GM18867 (cell line): ENCODE results near the gene IL15.
"Not testable (repeated sequence)": the region's sequence is repeated elsewhere in the genome, so short reads cannot be mapped to it uniquely, and the experiment has no call there.

Source experiments
- ATAC-seq: cut with Tn5 transposase; IDR thresholded peaks from one replicate; pipeline ENCODE4 v1.9.1; 2021; ENCODE audit warnings: mild to moderate bottlenecking, moderate library complexity; ENCODE audit not compliant: unreplicated experiment

Gene IL15

DNA sequence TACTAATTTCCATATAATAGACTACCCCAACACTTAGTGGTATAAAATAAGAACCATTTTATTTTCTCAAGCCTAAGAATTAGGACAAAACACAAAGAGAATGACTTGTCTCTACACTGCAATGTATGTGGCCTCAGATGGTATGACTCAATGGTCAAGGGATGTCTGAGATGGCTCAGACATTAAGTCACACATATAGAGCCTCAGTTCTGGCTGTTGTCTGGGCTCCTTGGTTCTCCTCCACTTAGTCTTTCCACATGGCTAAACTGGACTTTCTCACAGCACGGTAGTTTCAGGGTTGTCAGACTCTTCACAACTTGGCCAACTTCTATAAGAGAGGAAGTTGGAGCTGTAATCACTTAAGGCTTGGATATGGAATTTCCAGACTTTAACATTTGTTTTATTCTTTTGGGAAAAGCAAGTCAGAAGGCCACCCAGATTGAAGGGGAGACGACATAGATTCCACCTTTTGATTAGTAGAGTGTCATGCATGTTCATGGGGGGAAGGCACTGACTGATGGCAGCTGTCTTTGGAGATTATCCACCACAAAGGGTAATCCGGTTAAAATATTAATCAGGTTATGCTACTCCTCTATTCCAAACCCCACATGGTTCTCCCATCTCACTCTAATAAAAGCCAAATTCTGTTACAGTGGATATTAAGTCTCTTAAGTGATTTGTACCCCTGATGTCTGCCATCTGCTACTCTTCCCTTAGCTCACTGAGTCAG, 9.4 kb downstream of the IL15 start:
- ATAC-seq: no peak

DNA sequence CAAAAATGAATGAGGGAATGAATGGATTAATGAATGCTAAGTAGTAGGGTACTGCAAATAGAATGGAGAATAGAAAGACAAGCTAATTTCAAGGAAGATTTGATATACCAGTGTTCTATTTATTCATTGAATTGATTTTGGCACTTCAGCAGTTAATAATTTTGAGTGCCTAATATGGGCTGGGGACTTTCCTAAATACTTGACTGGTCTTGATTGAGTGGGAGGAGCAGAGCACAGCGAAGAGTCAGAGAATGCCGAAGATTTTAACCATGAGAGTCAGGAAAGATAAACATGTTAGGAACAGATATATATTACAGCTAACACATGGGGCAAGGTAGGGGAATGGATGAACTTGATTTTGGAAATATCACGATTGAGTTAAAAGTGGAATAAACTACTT, 10.6 kb downstream of the IL15 start:
- ATAC-seq: no peak

GRCh38 chr4:141647966-141648365, 11.6 kb downstream of the IL15 start:
- no peak for ATAC-seq

DNA sequence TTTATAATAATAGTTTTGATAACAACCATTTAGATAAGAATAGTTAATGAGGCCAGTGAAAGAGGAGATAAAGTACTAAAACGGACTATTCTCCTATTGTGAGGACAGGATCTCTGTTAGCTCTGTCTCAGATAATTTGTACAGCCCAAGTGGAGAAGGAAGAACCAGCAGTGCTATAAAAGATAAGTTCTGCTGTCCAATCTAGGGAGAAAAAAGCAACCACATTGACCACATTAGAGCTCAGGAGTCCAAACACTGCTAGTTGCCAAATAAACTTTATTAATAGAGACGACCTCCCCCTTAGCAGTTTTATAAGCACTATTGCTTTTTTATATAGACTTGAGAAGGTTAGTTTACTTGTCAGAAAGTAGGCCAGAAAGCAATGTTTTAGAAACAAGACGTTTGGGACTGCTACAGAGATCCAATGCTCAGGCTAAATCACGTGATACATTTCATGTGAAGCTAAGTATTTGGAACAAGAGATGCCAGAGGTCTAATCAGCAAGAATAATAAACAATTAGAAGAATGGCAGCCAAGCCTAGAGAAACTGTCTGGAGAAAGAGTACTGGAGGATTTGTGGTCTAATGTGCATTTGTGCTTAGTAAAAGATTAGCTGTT, 15.9 kb downstream of the IL15 start:
- no peak for ATAC-seq

GRCh38 chr4:141654098-141654497, 17.7 kb downstream of the IL15 start:
- no peak for ATAC-seq

DNA sequence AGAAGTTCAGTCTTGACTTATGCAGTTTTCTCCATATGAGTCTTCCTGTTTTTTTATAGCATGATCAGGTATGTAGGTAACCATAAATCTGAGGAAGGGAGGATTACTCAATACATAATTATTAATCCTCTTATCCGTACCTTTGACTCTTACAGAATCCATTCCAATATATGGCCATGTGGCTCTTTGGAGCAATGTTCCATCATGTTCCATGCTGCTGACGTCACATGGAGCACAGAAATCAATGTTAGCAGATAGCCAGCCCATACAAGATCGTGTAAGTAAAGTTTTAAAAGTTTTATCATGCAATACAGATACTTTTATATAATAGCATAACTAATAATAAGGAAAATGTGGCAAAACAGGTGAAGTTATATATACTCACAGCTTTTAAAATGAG, 19.6 kb downstream of the IL15 start:
- no peak for ATAC-seq

DNA sequence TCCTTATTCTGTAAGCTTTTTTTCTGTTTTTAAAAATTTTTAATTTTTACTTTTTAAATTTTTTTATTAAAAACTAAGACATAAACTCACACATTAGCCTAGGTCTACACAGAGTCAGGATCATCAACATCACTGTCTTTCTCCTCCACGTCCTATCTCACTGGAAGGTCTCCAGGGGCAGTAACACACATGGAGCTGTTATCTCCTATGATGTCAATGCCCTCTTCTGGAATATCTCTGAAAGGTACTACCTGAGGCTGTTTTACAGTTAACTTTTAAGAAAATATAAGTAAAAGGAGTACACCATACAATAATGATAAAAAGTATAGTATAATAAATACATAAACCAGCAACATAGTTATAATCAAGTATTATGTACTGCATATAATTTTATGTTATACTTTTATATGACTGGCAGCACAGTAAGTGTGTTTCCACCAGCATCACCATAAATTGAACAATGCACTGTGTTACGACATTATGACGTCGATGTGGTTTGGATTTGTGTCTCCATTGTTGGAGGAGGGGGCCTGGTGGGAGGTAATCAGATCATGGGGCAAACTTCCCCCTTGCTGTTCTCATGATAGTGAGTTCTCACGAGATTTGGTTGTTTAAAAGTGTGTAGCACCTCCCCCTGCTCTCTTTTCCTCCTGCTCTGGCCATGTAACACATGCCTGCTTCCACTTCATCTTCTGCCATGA, 21.3 kb downstream of the IL15 start:
- ATAC-seq: no peak

- peak; percentile 67 for ATAC-seq
Measured at GRCh38 chr4:141658309-141658708, 21.9 kb downstream of the IL15 start.

DNA sequence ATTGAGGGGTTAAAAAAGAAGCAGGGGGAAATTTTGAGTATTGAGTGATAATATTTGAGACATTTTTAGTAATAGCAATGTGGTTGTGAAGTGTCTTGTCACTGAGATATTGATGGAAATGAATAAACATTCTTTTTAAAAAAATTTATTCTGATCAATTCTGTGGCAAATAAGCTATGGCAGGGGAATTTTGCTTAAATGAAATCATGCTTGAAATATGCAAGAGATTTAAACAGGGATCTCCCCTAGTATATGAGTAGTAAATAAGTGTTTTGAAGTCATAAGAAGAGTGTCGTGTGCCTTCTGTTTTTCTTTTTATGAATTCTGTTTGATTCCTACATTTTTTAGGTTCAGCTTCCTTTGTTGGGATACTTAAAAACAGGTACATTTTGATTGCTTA, 23.2 kb downstream of the IL15 start:
- no peak for ATAC-seq

- no peak for ATAC-seq
Measured at GRCh38 chr4:141660880-141661279, 24.5 kb downstream of the IL15 start.

DNA sequence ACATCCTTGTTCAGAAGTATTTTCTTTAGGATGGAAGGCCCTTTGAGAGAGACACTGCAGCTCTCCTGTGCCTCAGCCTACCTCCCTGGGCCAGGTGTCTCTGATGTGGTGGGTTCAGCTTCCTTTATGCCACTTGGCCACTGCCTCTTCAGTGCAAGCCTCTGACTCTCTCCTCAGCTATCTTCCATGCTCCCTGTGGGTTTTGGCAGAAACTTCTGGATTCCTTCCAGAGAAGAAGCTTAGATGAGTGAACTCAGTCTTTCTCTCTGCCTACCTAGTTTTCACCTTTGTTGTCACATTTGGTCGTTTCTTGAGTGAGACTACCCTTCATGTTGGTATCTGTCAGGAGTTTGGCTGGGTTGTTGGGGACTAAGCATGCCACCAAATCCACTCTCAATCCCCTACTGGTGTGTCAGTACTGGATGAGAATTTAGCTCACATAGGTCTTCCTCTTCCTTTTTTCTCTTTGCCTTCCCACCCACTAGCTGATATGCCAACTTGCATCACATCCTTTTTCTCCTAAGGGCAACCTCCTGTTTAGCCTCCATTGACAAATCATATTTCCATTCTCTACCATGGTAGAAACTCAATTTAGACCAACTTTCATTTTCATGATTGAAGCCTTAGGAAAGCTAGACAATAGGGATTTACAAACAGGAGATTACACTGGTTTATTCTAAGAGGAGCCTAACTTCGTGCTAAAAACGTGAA, 32.0 kb downstream of the IL15 start:
- ATAC-seq: no peak

- no peak for ATAC-seq
Measured at GRCh38 chr4:141669501-141669900, 33.1 kb downstream of the IL15 start.

- ATAC-seq: no peak
Measured at GRCh38 chr4:141675384-141675783, 39.0 kb downstream of the IL15 start.

- ATAC-seq: no peak
Measured at GRCh38 chr4:141676087-141676670, 39.8 kb downstream of the IL15 start.

- peak; percentile 45 for ATAC-seq
Measured at GRCh38 chr4:141680060-141680459, 43.7 kb downstream of the IL15 start.

GRCh38 chr4:141684785-141685184, 48.4 kb downstream of the IL15 start:
- ATAC-seq: no peak

- ATAC-seq: peak; percentile 65
Measured at GRCh38 chr4:141686146-141686775, 49.9 kb downstream of the IL15 start.

DNA sequence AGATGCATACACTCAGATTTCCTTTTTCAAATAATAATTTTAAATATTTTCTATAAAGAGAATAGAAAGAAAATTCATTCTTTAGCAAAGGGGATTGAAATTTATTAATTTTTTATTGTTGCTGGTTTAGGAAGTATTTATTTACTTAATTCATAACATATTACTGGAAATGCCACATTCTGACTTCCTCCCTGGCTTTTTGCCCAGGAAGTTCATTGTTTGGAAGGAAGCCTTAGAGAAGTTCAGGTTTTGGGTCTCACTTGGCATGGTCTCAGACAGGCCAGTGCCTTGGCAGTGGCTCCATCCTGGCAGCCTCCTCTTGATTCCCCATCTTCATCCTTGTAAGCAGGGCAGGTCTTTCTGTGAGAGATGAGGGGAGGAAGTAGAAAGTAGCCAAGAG, 50.5 kb downstream of the IL15 start:
- no peak for ATAC-seq

DNA sequence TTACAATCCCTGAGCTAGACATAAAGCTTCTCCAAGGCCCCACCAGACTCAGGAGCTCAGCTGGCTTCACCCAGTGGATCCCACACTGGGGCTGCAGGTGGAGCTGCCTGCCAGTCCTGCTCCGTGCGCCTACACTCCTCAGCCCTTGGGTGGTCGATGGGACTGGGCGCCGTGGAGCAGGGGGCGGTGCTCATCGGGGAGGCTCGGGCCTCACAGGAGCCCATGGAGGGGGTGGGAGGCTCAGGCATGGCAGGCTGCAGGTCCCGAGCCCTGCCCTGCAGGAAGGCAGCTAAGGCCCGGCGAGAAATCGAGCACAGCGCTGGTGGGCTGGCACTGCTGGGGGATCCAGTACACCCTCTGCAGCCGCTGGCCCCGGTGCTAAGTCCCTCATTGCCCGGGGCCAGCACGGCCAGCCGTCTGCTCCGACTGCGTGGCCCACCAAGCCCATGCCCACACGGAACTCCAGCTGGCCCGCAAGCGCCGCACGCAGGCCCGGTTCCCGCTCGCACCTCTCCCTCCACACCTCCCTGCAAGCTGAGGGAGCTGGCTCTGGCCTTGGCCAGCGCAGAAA, 53.4 kb downstream of the IL15 start:
- ATAC-seq: not testable (repeated sequence)

DNA sequence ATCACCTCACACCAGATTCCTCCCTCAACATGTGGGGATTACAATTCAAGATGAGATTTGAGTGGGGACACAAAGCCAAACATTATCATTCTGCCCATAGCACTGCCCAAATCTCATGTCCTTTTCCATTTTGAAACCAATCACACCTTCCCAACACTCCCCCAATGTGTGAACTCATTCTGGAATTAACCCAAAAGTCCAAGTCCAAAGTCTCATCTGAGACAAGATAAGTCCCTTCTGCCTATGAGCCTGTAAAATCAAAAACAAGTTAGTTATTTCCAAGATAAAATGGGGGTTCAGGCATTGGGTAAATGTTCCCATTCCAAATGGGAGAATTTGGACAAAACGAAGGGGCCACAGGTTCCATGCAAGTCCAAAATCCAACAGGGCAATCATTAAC, 54.9 kb downstream of the IL15 start:
- ATAC-seq: not testable (repeated sequence)
